GM03348 (cell line): ENCODE data around the gene PDE9A.
"Not testable (repeated sequence)": the region's sequence is repeated elsewhere in the genome, so short reads cannot be mapped to it uniquely, and the experiment has no call there.

Experiments
- DNase-seq: peaks from one replicate; pipeline ENCODE4 v3.0.0; 2012; ENCODE audit warnings: low spot score

Gene PDE9A

DNA sequence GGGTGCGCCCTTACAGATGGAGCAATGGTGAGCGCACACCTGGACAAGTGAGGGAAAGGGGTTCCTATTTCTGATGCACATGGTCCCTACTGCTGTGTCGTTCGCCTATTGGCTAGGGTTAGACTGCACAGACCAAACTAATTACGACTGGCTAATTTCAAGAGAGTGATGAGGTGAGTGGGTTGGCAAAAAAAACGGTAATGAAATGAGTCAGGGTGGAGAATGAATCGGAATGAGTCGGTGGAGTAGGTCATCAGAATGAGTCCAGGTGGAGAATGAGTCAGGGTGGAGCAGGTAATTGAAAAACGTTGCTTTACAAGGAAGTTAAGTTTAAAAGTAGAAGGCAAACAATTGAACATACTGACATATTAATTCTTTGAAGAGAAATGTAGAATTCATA, 146.1 kb downstream of the PDE9A start:
- no peak for DNase-seq

DNA sequence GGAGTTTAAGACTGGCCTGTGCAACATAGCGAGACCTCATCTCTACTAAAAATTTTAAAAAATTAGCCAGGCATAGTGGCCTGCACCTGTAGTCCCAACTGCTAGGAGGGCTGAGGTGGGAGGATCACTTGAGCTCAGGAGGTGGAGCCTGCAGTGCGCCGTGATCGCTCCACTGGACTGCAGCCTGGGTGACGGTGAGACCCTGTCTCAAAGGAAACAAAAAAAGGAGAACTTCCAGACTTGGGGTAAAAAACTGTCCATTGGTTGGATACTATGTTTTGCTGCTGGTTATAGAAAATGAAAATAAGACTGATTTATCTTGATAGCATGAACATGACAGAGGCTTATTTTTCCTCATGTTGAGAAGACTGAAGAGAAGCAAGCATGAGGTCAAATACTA, 146.5 kb downstream of the PDE9A start:
- DNase-seq, result no peak

DNA sequence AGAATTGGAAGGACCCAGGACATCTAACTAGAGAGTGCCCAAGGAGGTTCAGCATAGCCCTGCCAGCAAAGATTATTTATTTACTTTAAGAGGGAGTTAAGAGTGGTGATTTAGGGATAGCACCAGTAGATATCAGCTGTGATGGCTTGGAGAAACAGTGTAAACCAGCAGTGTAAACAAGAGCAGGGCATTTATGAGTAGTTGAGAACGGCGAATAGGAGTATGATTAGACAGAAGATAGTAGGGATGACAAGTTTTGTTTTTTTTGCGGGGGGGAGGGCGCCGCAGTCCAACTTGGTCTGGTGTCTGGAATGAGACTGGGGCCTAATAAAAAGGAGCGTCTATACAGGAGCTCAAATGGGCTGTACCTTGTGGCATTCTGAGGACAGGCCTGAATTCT, 148.2 kb downstream of the PDE9A start:
- not testable (repeated sequence) for DNase-seq

DNA sequence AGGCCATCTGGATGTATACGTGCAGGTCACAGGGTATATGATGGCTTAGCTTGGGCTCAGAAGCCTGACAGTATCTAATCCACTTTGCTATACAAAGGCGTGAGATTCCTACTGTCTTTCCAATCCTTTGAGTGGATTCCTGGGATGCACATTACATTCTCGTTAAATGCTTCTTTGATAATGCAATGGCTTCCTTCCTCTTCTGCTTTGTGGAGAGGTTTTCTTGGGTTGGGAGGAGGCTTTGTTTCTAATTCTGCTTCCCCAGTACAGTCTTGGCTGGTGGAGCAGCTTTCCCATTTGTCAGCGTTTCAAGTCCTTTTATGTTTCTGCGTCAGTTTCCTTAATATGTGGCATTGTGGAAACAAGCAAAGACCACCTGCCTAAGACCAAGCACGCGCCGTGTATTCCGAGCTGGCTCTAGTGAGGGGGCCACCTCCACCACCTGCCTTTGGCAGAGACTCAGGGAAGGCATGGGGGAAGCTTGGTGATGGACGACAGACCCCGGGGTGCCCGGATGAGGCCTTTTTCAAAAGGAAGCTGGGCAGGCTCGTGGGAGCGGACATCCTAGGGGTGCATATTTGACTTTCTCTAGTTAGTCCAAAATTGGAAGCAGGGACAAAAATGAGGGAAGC, 153.2 kb downstream of the PDE9A start:
- no peak for DNase-seq

DNA sequence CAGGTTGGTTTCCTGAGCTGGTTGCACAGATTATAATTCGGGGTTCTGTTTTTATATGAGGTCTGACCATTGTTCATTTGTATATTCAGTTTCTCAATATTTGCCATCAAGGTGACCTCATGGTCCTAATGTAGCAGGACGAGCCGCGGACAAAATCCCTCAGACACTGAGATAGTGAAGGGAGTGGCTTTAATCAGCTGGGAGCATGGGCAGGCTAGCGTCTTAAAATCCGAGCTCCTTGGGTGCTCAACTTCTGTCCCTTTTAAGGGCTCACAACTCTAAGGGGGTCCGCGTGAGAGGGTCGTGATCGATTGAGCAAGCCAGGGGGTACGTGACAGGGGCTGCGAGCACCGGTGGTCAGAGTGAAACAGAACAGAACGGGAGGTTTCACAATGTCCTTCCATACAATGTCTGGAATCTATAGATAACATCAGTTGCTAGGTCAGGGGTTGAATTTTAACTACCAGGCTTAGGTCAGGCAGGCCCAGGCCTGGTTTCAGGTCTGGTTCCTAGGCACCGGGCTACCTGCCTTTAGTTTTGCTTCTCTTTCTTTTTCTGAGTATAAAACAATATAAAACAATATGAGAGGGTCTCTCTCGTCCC, 154.0 kb downstream of the PDE9A start:
- not testable (repeated sequence) for DNase-seq

DNA sequence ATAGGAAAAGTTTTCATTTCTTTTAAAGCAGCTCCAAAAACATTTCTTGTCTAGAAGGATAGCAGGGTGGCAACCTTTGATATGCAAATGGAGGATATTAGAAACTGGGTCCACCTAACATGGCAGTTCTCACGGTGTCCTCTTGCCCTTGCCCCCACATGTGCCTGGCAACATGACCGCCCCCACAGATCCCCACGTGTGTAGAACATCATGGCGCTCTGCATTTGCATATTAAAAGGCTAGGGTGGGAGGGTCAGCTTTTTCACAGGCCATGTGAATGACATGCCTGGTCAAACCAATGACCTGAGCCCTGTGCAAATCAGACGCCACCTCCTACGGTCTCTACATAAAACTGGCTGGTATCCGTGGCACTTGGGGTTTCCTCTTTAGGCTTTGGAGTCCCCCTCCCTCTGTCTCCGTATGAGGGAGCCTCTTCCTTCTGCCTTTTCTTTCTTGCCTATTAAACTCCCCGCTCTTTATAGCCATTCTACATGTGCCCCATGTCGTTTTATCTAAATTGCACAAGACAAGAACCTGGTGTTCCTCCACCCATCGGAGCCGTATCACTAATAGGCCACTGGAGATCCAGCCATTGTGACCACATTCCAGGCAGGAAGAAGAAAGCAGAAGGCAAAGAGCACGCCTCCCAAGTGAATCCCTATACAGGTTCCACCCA, 154.7 kb downstream of the PDE9A start:
- no peak for DNase-seq

DNA sequence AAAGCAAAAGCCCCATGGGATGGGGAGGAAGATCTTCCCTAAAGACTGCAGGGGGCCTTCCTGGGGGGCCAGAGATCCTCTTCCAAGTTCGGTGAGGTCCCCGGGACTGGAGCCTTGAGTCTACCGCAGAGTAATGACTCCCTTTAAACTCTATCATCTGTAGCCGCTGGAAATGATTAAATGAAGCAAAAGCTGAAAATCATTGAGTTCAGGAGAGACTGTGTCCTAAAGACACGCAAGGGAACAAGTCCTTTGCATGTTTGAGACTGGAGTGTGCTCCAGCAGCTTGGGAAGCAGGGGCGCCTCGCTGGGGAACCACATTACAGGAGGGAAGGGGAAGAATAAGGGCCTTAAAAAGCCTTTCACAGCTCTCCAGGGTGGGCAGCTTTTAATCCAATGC, 155.8 kb downstream of the PDE9A start:
- DNase-seq, result no peak

DNA sequence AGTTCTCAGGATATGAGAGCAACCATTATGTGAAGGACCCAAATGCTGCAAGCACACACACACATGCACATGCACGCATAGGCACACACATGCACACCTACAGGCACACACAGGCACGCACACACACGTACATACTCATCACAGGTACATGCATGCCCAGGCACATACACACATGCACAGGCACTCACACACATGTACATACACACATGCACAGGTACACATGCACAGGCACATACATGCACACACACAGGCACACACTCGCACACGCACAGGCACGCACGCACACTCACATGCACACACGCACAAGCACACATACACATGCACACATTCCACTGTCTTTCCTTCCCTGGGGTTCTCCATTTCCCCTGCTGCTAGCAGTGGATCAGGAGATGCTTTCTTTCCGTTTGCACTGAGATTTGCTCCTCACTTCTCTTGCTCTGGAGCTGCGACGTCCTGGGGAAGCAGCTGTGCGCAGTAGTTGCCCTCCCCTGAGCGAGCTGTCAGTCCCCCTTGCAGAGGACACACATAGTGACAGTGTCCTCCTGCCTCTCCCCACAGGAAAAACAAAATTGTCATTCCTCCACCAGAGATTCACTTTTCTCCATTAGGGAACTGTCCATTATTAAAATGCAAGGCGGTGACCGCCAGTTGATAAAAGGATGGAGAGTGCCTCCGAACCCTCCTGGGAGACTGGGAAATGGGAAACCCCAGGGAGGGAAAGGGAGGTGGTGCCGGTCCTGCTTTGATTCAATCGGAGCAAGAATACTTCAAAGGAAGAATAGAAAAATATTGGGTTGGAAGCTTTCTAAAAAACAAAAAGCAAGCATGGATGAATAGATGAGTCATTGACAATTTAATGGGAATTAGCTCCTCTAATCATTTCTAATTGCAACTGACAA, 156.4 kb downstream of the PDE9A start:
- DNase-seq, result no peak

DNA sequence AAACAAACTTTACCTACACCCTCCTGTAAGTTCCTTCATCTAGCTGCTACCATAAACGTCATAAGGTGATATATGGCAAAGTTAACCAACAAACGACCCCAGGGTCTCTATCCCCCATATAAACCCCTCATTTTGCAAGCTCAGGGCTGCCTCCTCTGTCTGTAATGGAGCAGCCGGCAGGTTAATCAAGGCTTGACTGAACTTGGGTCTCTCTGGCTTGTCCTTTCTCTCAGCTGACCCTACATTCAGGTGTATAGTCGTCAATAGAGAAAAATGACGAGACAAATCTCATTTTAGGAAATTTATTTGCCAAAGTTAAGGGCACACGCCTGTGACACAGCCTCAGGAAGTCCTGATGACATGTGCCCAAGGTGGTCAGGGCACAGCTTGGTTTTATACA, 158.5 kb downstream of the PDE9A start:
- DNase-seq, result no peak

DNA sequence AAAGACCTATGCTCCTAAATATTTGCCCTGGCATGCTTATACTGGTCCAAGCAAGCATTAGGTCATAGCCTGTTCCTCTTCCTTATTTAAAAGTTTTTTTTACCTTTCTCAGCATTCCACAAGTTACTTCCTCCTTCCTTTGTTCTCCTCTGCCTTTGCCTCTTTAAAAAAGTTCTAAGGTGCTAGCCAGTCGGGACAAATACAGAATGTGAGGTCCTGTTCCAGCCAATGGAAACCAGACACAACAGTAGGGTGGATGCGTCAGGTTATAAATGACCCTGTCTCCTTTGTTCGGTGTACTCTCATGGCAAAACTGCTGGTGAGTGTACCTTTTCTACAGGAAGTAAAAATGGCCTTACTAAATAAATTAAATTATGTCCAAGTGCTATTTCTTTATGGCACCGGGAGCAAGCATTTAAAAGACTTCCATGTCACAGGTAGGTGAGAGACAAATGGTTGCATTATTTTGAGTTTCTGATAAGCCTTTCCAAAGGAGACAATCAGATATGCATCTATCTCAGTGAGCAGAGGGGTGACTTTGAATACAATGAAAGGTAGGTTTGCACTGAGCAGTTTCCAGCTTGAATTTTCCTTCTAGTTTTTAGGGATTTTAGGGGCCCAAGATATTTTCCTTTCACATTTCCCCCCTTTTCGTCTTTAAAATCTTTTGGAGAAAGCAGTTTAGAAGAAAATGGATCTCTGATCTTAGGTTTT, 159.3 kb downstream of the PDE9A start:
- DNase-seq, result not testable (repeated sequence)

DNA sequence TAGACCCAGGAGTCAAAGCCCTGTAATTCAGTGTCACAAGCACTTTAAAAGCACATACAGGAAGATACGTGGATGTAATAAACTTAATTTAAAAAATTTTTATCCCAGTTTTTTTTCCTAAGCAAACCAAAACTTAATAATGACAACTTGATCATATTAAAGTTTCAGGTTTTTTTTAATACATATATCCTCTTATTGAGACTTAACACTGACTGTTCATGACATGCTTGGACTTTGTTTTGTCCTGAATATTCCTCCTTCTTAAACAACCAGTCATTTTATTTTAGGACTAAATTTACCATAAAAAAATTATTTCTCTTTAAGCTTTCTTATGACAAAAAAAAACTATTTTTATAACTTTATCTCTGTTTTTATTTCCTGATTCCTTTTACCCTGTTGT, 161.8 kb downstream of the PDE9A start:
- DNase-seq, result no peak

DNA sequence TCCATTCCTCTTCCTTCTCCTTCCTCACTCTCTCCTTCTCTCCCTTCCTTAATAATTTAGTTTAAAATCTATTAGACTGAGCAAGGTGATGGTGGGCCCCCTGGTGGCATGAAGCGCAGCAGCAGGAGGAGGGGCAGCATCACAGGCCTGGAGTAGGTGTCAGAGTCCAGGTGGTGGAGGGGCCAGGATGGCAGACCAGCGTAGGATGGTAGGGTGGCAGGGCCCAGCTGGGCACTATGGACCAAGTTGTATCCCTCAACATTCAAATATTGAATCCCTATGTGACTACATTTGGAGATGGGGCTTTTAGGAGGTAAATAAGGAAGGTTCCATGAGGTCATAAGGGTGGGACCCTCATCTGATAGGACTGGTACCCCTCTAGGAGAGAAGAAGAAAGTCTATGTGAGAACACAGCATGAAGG, 164.9 kb downstream of the PDE9A start:
- DNase-seq, result peak; percentile 73

DNA sequence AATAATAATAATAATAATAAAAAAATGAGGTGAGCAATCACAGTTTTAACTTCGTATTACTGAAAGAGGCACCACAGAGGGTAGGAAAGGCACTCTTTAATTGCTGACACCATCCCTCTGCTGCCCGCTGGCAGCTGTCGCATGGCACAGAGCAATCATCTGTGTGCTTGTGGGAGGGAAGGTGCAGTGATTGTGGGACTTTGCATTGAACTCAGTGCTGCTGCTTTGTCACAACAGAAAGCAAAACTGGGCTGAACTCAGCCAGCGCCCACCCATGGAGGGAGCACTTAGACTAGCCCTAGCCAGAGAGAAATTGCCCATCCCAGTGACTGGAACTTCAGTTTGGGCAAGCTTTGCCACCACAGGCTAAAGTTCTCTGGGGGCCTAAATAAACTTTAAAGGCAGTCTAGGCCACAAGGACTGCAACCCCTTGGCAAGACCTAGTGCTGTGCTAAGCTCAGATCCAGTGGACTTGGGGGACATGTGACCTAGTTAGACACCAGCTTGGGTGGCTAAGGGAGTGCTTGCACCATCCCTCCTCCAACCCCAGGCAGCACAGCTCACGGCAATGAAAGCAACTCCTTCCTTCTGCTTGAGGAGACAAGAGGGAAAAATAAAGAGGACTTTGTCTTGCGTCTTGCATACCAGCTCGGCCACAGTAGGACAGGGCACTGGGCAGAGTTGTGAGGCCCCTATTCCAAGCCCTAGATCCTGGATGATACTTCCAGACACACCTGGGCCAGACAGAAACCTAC, 166.6 kb downstream of the PDE9A start:
- DNase-seq, result no peak

DNA sequence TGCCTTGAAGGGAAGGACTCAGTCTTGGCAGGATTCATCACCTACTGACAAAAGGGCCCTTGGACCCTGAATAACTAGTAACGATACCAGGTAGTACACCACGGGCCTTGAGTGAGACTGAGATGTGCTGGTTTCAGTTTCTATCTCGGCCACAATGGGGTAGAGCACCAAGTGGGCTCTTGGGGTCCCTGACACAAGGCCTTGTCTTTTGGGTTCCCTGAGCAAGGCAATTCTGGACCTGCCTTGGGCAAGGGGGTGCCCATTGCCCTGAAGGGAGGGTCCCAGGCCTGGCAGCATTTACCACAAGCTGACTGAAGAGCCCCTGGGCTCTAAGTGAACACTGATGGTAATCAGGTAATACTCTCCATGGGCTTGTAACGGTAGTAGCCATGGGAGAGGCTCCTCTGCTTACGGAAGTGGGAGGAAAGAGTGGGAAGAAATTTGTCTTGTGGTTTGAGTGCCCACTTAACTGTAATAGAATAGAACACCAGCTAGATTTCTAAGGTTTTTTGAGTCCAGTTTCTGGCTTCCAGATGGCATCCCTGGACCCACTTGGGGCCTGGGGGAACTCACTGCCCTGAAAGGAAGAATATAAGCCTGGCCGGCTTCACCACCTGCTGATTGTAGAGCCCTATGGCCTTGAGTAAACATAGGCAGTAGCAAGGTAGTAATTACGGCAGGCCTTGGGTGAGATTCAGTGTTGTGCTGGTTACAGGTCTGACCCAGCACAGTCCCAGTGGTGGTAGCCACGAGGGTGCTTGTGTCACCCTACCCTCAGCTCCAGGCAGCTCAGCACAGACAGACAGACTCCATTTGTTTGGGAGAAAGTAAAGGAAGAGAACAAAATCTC, 167.4 kb downstream of the PDE9A start:
- no peak for DNase-seq
